ENCODE results near the gene DDX18.

DNA sequence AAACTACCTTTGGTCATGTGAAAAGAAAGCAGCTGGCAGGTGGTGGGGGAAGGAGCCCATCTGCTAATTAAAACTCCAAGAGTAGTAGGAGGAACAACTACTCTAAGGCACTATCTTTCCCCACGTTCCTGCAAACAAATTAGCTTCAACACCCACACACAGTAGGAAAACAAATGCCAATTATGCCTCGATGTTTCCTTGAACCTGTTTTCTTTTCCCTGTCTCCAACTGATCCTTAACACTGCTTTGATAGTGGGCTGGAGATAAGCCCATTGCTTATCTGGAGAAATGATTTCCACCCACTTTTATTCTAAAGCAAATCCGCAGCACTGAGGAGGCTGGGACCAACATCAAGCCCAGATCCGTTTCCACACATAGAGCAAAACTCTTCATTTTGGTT, 36.0 kb downstream of the DDX18 start:
- TF ChIP-seq POLR2A (IDR thresholded peaks at IDR 0.05), result no peak
- TF ChIP-seq, protein P1, sequence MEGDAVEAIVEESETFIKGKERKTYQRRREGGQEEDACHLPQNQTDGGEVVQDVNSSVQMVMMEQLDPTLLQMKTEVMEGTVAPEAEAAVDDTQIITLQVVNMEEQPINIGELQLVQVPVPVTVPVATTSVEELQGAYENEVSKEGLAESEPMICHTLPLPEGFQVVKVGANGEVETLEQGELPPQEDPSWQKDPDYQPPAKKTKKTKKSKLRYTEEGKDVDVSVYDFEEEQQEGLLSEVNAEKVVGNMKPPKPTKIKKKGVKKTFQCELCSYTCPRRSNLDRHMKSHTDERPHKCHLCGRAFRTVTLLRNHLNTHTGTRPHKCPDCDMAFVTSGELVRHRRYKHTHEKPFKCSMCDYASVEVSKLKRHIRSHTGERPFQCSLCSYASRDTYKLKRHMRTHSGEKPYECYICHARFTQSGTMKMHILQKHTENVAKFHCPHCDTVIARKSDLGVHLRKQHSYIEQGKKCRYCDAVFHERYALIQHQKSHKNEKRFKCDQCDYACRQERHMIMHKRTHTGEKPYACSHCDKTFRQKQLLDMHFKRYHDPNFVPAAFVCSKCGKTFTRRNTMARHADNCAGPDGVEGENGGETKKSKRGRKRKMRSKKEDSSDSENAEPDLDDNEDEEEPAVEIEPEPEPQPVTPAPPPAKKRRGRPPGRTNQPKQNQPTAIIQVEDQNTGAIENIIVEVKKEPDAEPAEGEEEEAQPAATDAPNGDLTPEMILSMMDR (IDR thresholded peaks at IDR 0.05), result no peak
- no peak for TF ChIP-seq POLR2AphosphoS5 (IDR thresholded peaks at IDR 0.05)
- TF ChIP-seq EP300 (IDR thresholded peaks at IDR 0.05; ENCODE audit: low read depth), result no peak
